ENCODE measurements around the gene MRPS6. TPM values are rescaled to one million over a fixed set of nuclear protein-coding genes. Genes with fewer than 3 reads are reported as not detected.
A peak's percentile ranks its signal among the peaks of the same experiment; 100 is the strongest.

Gene MRPS6
- total and polyA plus RNA-seq, 7 donors: 41.0 to 118 (median 78.8) TPM

DNA sequence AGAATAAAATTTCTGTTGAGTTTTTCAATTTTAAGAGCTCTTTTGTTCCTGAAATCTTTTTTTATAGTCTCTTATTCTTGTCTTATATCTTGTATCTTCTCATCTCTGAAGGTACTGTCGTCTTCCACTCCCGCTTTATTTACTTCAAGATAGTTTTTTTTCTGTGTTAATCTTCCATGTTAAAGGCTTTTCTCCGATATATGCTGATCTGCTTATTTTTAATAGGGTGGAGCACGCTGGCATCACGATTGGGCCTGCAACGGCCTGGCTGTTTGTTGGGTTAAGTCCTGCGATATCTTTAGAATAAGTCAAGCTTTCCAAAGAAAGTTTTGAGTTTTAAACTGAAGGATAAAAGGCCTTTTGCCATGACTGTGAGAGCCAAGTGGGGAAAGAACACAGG lies 35.7 kb downstream of the MRPS6 start:
- no peak overlapping the region for H3K4me3 ChIP-seq
- H3K27me3 ChIP-seq: no peaks in the 10 kb centered on the region
- no peaks in the 10 kb centered on the region for H3K9me3 ChIP-seq
- DNase-seq: no peak
- H3K4me1 ChIP-seq: peaks cover 0 to 63% (median 31%) of the 10 kb centered on the region in 4 donors
- TF ChIP-seq, protein P1, sequence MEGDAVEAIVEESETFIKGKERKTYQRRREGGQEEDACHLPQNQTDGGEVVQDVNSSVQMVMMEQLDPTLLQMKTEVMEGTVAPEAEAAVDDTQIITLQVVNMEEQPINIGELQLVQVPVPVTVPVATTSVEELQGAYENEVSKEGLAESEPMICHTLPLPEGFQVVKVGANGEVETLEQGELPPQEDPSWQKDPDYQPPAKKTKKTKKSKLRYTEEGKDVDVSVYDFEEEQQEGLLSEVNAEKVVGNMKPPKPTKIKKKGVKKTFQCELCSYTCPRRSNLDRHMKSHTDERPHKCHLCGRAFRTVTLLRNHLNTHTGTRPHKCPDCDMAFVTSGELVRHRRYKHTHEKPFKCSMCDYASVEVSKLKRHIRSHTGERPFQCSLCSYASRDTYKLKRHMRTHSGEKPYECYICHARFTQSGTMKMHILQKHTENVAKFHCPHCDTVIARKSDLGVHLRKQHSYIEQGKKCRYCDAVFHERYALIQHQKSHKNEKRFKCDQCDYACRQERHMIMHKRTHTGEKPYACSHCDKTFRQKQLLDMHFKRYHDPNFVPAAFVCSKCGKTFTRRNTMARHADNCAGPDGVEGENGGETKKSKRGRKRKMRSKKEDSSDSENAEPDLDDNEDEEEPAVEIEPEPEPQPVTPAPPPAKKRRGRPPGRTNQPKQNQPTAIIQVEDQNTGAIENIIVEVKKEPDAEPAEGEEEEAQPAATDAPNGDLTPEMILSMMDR (IDR thresholded peaks at IDR 0.05): no peak
- H3K36me3 ChIP-seq: no peaks in the 10 kb centered on the region
- intact Hi-C loops (cut with DNase I): no loop called here
- H3K27ac ChIP-seq: peak overlapping the region in 1 of 4 donors; percentile 2
- WGBS, 2 donors: 95 to 96% methylated on average over 7 of the region's 7 CpGs

GRCh38 chr21:34110594-34111202 lies 37.3 kb downstream of the MRPS6 start:
- Histone ChIP-seq H3K27me3 (no peaks in the 10 kb centered on the region), H3K9me3 (no peaks in the 10 kb centered on the region), H3K4me1 (peaks cover 0 to 51% (median 28%) of the 10 kb centered on the region in 4 donors), H3K36me3 (no peaks in the 10 kb centered on the region), H3K27ac (no peak overlapping the region), H3K4me3 (no peak overlapping the region)
- no peak for DNase-seq
- TF ChIP-seq, protein P1 (IDR thresholded peaks at IDR 0.05): no peak
- TF ChIP-seq EP300 (IDR thresholded peaks at IDR 0.05): no peak
- TF ChIP-seq POLR2A (IDR thresholded peaks at IDR 0.05): no peak
- TF ChIP-seq POLR2AphosphoS5 (IDR thresholded peaks at IDR 0.05): no peak
- intact Hi-C loops (cut with DNase I): no loop called here
- WGBS, 2 donors: 97 to 98% methylated on average over 8 of the region's 8 CpGs

GRCh38 chr21:34112316-34113033 lies 39.1 kb downstream of the MRPS6 start:
- 92 to 96% methylated on average over 6 of the region's 6 CpGs for WGBS, 2 donors
- DNase-seq: no peak
- intact Hi-C loops (cut with DNase I): no loop called here
- Histone ChIP-seq H3K4me1 (peaks cover 0 to 35% (median 24%) of the 10 kb centered on the region in 4 donors), H3K27me3 (no peaks in the 10 kb centered on the region), H3K9me3 (no peaks in the 10 kb centered on the region), H3K27ac (no peak overlapping the region), H3K36me3 (no peaks in the 10 kb centered on the region), H3K4me3 (no peak overlapping the region)
- TF ChIP-seq POLR2AphosphoS5 (IDR thresholded peaks at IDR 0.05) (no peak), EP300 (IDR thresholded peaks at IDR 0.05) (no peak), POLR2A (IDR thresholded peaks at IDR 0.05) (no peak)
- TF ChIP-seq, protein P1 (IDR thresholded peaks at IDR 0.05): no peak

DNA sequence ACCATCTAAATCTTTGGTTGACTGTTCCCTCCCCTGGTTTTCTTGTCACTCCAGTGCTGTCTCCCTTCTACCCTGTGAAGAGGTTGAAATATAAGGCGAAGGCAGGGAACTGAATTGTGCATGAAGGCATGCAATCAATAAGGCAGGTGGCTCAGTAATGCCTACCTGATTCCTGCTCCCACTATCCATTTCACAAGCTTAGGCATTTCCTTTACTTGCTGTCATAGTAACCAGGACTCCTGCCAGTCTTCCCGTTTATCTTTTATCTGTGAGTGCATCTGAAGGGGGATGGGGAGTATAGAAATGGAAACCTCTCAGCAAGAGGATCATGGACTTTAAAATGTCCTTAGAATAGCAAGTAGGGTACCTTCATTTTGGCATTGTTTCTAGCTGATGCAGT lies 40.5 kb downstream of the MRPS6 start:
- WGBS, 2 donors: 34 to 64% methylated on average over 2 of the region's 2 CpGs
- no peaks in the 10 kb centered on the region for H3K27me3 ChIP-seq
- no peak for DNase-seq
- H3K4me3 ChIP-seq: no peak overlapping the region
- no peak overlapping the region for H3K27ac ChIP-seq
- no peaks in the 10 kb centered on the region for H3K9me3 ChIP-seq
- intact Hi-C loops (cut with DNase I): no loop called here
- TF ChIP-seq POLR2A (IDR thresholded peaks at IDR 0.05): no peak
- no peak for TF ChIP-seq EP300 (IDR thresholded peaks at IDR 0.05)
- TF ChIP-seq POLR2AphosphoS5 (IDR thresholded peaks at IDR 0.05): no peak
- TF ChIP-seq, protein P1 (IDR thresholded peaks at IDR 0.05): no peak
- peaks cover 0 to 21% (median 15%) of the 10 kb centered on the region in 4 donors for H3K4me1 ChIP-seq
- no peaks in the 10 kb centered on the region for H3K36me3 ChIP-seq
